ENCODE data around the gene MAD1L1. TPM values are rescaled to one million over a fixed set of nuclear protein-coding genes. Genes with fewer than 3 reads are reported as not detected.
"Not testable (repeated sequence)": the region's sequence is repeated elsewhere in the genome, so short reads cannot be mapped to it uniquely, and the experiment has no call there.

MAD1L1 gene
- polyA plus RNA-seq, 4 donors, result 23.4 to 29.0 (median 25.7) TPM

DNA sequence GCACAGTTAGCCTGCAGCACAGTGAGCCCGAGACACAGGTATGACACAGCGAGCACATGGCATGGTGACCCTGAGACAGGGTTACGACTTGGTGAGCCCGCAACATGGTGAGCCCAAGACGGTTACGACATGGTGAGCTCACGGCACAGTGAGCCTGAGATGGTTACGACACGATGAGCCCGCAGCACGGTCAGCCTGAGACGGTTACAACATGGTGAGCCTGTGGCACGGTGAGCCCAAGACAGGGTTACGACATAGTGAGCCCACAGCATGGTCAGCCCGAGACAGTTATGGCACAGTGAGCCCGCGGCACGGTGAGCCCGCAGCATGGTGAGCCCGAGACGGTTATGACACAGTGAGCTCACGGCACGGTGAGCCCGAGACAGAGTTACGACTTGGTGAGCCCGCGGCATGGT lies 156.1 kb downstream of the MAD1L1 start:
- no peak for DNase-seq (ENCODE audit: low read depth in 4 of 4, low spot score in 2 of 4)

GRCh38 chr7:2075811-2076210 lies 156.9 kb downstream of the MAD1L1 start:
- no peak for DNase-seq (ENCODE audit: low read depth in 4 of 4, low spot score in 2 of 4)

DNA sequence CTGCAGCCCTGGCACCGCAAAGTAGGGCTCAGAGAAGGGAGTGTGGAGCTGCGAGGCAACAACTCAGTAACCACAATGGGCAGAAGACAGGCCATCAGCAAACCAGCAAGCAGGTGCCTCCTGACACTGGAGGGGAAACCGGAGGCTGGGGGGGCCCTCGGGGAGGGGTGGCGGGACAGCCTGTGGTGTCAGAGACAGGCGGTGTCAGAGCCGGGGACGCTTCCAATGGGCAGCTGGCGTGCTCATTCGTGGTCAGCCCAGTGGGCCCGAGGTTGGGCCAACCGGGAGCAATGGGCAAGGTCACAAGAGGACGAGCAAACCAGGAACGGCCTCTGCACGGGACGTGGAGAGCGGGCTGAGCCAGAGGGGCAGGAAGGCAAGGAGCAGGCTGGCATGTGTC lies 158.1 kb downstream of the MAD1L1 start:
- DNase-seq (ENCODE audit: low read depth in 4 of 4, low spot score in 2 of 4), result no peak

DNA sequence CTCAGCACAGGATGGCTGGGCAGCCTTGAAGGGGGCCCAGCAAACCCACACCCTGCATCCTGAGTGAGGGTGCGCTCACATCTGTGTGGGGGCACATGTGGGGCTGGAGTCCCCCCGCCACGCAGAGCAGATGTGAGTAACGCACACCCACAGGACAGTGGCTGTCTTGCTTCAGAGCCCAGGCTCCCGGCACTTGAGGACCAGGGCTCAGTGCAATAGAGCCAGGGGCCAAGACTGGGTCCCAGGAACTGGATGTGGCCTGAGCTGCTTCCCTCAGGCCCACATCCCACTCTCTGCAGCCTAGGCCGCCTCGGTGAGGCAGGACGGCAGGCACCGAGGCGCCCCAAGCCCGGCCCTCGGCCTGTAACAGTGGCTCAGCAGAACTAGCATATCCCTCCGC lies 159.9 kb downstream of the MAD1L1 start:
- DNase-seq (ENCODE audit: low read depth in 4 of 4, low spot score in 2 of 4), result no peak

DNA sequence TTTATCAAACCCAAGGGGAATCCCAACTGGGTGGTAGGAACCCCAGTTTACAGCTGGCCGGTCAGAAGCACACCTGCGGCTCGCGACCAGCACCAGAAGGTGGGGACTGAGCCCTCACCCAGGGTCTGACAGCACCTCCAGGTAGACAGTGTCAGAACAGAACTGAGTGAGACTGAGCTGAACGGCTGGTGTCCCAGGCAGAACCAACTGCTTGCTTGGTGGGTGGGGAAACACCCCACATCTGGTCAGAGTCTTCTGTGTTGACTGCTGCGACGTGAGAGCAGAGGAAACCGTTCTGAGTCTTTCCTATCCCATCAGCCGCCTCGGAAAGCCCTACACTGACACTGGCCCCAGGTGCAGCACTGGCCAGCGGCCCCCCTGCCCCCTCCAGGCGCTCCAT lies 160.7 kb downstream of the MAD1L1 start:
- no peak for DNase-seq (ENCODE audit: low read depth in 4 of 4, low spot score in 2 of 4)

DNA sequence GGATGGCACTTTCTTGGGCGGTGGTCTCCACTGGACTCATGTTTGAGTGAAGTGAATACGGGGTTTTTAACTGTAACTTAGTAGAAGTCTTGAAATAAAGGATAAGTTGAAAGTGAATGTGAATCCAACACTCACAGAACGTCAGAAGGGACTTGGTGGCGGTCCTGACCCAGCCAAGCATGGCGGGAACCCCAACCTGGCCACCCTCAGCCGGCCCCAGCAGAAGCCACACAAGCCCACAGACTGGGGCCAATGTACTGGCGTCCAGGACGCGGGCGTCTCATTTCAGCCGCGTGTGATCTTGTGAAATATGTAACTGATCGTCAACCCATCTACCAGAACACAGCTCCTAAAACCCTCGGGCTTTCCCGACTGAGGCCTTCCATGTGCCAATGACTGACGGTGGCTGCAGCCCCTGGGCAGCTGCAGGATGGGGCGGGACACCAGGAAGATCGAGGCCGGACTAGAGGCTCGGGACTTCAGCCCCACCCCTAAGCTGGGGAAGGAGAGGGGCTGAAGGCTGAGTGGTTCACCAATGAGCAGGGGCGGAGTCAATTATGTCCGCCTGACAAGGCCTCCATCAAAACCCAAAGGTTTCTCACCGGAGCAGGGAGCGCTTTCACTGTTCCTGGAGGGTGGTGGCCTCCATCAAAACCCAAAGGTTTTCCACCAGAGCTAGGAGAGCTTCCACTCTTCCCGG lies 161.5 kb downstream of the MAD1L1 start:
- DNase-seq (ENCODE audit: low read depth in 4 of 4, low spot score in 2 of 4), result no peak

DNA sequence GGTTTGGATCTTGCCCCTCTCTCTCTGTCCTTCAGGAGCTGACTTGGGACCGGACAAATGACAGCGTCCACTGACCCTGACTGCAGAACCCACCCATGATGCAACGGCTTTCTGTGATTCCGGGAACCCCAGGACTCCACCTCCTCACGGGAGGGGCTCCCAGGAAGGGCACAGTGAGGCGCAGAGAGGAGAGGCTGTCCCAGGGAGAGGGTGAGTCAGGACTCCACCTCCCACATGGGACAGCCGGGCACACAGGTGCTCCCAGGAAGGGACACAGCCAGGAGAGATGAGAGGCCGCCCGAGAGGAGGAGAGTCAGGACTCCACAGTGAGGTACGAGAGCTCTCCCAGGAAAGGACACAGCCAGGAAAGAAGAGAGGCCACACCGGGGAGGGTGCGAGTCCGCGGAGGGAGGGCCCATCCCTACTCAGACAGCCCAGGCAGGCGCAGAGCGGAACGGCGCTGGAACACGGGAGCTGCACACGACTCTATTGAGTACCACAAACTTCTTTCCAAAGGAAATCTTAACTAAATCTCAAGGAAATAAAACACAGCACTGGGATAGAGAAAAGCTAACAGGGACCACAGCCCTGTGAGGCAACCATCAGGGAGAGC lies 162.5 kb downstream of the MAD1L1 start:
- DNase-seq (ENCODE audit: low read depth in 4 of 4, low spot score in 2 of 4), result no peak

GRCh38 chr7:2069472-2069860 lies 163.3 kb downstream of the MAD1L1 start:
- DNase-seq (ENCODE audit: low read depth in 4 of 4, low spot score in 2 of 4), result no peak

GRCh38 chr7:2068693-2069471 lies 163.9 kb downstream of the MAD1L1 start:
- no peak for DNase-seq (ENCODE audit: low read depth in 4 of 4, low spot score in 2 of 4)

DNA sequence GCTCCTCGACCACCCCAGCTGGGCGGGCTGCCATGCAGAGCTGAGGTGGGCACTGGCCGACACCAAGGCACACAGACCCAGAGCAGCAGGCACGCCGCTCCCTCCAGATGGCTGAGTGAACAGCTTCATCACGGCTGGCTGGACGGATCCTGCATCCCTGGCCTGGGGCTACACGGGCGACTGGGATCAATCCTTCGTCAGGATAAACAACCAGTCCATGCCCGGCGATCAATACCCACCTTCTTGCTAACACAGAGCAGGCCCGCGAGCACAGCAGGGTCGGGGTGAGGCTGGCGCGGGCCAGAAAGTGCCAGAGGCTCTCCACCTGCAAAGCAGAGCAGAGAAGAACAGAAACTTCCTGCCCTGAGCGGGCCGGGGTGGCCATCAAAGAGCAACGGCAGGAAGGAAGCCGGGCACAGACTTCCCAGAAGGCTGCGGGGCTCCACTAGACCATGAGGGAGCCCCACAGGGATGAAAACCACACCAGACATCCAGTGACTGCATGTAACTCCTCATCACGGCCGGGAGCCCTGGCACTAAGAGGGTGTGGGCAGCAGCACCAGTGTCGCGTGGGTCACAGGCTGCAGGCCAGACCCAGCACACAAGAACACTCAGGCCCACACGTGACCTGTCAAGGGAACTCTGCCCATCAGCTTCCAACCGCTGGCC lies 166.4 kb downstream of the MAD1L1 start:
- DNase-seq (ENCODE audit: low read depth in 4 of 4, low spot score in 2 of 4), result no peak

- DNase-seq (ENCODE audit: low read depth in 4 of 4, low spot score in 2 of 4), result no peak
Measured at GRCh38 chr7:2065528-2065927, 167.2 kb downstream of the MAD1L1 start.

GRCh38 chr7:2063563-2064260 lies 169.0 kb downstream of the MAD1L1 start:
- no peak for DNase-seq (ENCODE audit: low read depth in 4 of 4, low spot score in 2 of 4)

DNA sequence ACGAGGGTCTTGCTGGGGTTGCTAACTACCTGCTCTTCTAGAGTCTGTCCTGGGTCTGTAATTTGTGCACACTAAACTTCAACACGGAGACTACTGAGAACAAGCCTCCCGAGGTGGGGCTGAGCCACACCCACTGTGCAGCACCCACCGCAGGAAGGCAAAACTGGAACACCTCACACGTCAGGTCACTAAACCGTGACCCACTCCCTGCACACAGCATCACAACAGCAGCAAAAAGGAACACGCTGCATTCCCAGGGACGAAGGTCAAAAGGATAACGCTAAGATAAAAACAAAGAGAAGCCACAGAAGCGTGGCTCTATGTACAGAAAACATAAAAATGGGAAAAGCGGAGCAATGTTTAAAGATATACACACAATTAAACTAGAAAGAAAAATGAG lies 170.1 kb downstream of the MAD1L1 start:
- DNase-seq (ENCODE audit: low read depth in 4 of 4, low spot score in 2 of 4), result no peak

DNA sequence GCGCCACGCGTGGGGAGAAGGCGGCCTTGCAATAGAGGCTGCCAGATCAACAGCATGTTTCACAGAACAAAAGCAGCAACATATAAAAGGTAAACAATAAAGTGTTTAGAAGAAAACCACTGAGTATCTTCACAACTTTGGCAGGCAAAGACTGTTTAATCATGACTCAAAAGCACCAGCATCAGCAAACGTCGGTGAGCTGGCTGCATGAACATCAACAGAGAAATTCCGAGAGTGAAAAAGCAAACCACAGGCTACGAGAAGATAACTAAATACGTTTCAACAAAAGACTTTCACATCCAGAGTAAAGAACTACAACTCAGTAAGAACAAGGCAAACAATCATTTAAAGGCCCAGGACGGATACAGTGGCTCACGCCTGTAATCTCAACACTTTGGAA lies 172.0 kb downstream of the MAD1L1 start:
- DNase-seq (ENCODE audit: low read depth in 4 of 4, low spot score in 2 of 4), result no peak

DNA sequence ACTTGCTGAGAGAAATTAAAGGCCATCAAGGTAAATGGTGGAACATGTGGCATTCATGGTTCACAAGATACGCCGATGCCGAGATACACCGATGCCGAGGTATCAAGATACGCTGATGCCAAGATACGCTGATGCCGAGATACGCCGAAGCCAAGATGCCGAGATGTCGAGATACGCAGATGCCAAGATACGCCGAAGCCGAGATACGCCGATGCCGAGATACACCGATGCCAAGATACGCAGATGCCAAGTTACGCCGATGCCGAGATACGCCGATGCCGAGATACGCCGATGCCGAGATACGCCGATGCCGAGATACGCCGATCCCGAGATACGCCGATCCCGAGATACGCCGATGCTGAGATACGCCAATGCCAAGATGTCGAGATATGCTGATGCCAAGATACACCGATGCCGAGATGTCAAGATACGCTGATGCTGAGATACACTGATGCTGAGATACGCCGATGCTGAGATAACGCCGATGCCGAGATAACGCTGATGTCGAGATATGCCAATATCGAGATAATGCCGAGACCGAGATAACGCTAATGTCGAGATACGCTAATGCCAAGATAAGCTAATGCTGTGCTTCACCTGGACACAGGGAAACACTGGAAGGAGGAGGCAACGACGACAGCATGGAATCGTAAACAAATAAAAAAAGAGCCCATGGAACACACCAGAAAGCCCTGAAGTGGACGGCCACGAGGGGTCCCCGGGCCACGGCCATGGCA lies 172.6 kb downstream of the MAD1L1 start:
- DNase-seq (ENCODE audit: low read depth in 4 of 4, low spot score in 2 of 4), result no peak

DNA sequence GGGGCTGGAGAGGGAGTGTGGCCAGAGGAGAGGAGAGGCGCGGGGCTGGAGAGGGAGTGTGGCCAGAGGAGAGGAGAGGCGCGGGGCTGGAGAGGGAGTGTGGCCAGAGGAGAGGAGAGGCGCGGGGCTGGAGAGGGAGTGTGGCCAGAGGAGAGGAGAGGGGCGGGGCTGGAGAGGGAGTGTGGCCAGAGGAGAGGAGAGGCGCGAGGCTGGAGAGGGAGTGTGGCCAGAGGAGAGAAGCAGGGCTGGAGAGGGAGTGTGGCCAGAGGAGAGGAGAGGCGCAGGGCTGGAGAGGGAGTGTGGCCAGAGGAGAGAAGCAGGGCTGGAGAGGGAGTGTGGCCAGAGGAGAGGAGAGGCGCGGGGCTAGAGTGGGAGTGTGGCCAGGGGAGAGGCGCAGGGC lies 174.5 kb downstream of the MAD1L1 start:
- not testable (repeated sequence) for DNase-seq (ENCODE audit: low read depth in 4 of 4, low spot score in 2 of 4)

DNA sequence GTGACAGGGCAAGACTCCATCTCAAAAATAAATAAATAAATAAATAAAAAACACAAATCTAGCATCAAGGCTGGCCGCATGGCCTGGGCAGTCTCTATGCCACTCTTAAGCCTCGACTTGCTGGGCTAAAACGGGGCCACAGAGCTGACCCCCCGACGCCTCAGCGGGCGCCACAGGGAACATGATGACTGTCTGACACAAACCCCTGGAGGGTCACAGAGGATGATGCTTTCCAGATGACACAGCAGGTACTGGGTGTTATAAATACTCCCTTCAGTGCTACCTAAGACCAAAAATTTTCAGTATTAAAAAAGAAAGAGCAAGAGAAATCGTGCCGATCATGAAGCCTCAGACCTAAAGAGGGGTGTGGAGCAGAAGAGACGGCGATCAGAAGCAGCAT lies 176.8 kb downstream of the MAD1L1 start:
- DNase-seq (ENCODE audit: low read depth in 4 of 4, low spot score in 2 of 4), result no peak

DNA sequence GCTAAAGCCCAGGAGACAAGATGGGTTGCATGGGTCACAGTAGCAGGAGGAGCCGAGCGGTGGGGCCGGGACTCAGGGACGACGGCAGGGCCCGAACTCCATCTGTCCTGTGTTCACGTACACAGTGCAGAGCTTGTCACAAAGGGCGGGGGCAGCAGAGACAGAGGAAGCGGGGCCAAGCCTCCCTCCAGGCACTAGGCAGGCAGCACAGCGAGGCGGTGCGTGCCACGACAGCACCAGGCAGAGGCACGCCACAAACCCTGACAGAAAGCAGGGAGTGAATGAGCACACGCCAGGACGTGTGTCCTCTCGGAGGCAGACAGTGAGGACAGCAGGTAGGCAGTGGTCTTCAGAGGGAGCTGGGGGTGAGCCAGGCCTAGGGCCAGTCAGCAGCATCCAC lies 177.8 kb downstream of the MAD1L1 start:
- no peak for DNase-seq (ENCODE audit: low read depth in 4 of 4, low spot score in 2 of 4)

- DNase-seq (ENCODE audit: low read depth in 4 of 4, low spot score in 2 of 4), result no peak
Measured at GRCh38 chr7:2053395-2053794, 179.3 kb downstream of the MAD1L1 start.

GRCh38 chr7:2052657-2053048 lies 180.1 kb downstream of the MAD1L1 start:
- DNase-seq (ENCODE audit: low read depth in 4 of 4, low spot score in 2 of 4), result no peak

Measured in left renal cortex interstitium (tissue), 4 donors.